HEK293T (cell line): ENCODE results near the gene TRIM61.

Experiments used
- ARNT ChIP-seq: fragments of 450-650 bp; IDR thresholded peaks from 2 replicates; pipeline ENCODE4 v1.6.1; 2017; ENCODE audit warnings: mild to moderate bottlenecking
- BHLHE40 ChIP-seq: fragments of 450-650 bp; IDR thresholded peaks from 2 replicates; pipeline ENCODE4 v1.6.1; 2016; ENCODE audit warnings: mild to moderate bottlenecking, moderate library complexity, borderline replicate concordance
- ELF4 ChIP-seq: fragments of 450-650 bp; IDR thresholded peaks from 2 replicates; pipeline ENCODE4 v1.6.1; 2017; ENCODE audit warnings: antibody characterized with exemption
- FOXA1 ChIP-seq: fragments of 450-650 bp; IDR thresholded peaks from 2 replicates; pipeline ENCODE4 v1.6.1; 2016; ENCODE audit warnings: mild to moderate bottlenecking
- FOXK2 ChIP-seq: fragments of 450-650 bp; IDR thresholded peaks from 2 replicates; pipeline ENCODE4 v1.6.1; 2016; ENCODE audit warnings: mild to moderate bottlenecking
- FOXM1 ChIP-seq: fragments of 450-650 bp; IDR thresholded peaks from 2 replicates; pipeline ENCODE4 v1.6.1; 2017; ENCODE audit warnings: mild to moderate bottlenecking, borderline replicate concordance
- HDGF ChIP-seq: fragments of 450-650 bp; IDR thresholded peaks from 2 replicates; pipeline ENCODE4 v1.6.1; 2017; ENCODE audit warnings: antibody characterized with exemption, borderline replicate concordance
- NFRKB ChIP-seq: fragments of 450-650 bp; IDR thresholded peaks from 2 replicates; pipeline ENCODE4 v1.6.1; 2016; ENCODE audit warnings: mild to moderate bottlenecking, moderate library complexity
- SP1 ChIP-seq: fragments of 450-650 bp; IDR thresholded peaks from 2 replicates; pipeline ENCODE4 v1.6.1; 2017
- SUZ12 ChIP-seq: fragments of 450-650 bp; IDR thresholded peaks from 2 replicates; pipeline ENCODE4 v1.6.1; 2016; ENCODE audit warnings: mild to moderate bottlenecking
- TARDBP ChIP-seq: fragments of 450-650 bp; IDR thresholded peaks from 2 replicates; pipeline ENCODE4 v1.6.1; 2016
- TF ChIP-seq, protein P1 (sequence below): fragments of 450-650 bp; IDR thresholded peaks from 2 replicates; pipeline ENCODE4 v1.6.1; 2016

DNA sequence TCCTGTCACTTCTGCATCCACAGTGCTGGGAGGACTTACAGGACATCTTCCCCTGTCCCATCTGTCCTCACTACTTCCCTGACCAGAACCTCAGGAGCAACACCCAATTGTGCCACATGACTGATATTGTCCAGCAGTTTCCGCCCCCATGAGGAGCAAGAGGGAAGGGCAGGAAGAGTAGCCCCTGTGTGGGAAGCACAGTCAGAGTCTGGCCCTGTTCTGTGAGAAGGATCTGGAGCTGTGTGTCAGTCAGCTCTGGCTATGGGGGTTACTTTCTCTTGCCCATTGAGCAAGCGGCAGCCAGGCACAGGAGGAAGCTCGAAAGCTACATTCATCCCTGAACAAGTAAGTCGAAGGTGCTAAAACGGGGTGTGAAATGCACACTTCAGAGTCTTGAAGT lies 39.5 kb upstream of the TRIM61 start:
- no peak for TF ChIP-seq TARDBP
- TF ChIP-seq BHLHE40, result no peak
- no peak for TF ChIP-seq FOXK2
- TF ChIP-seq SP1, result no peak
- no peak for TF ChIP-seq FOXM1
- TF ChIP-seq FOXA1, result no peak
- TF ChIP-seq ELF4, result no peak
- TF ChIP-seq NFRKB, result no peak
- TF ChIP-seq SUZ12, result no peak
- TF ChIP-seq ARNT, result no peak
- TF ChIP-seq, protein P1, sequence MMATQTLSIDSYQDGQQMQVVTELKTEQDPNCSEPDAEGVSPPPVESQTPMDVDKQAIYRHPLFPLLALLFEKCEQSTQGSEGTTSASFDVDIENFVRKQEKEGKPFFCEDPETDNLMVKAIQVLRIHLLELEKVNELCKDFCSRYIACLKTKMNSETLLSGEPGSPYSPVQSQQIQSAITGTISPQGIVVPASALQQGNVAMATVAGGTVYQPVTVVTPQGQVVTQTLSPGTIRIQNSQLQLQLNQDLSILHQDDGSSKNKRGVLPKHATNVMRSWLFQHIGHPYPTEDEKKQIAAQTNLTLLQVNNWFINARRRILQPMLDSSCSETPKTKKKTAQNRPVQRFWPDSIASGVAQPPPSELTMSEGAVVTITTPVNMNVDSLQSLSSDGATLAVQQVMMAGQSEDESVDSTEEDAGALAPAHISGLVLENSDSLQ, result no peak
- no peak for TF ChIP-seq HDGF
